Measurements from ENCODE around the gene AKAP11.

AKAP11 gene

GRCh38 chr13:42284068-42284467 lies 12.1 kb downstream of the AKAP11 start:
- TF ChIP-seq FOXP2 (optimal IDR thresholded peaks at IDR 0.05; ENCODE audit: borderline replicate concordance, extremely low read depth, extremely low read length, insufficient read depth) (no peak), POLR2AphosphoS5 (IDR thresholded peaks at IDR 0.05; ENCODE audit: low read depth, low read length) (no peak), TAF1 (IDR thresholded peaks at IDR 0.05; ENCODE audit: borderline replicate concordance, insufficient read depth, low read length) (no peak), SIN3A (IDR thresholded peaks at IDR 0.05; ENCODE audit: borderline replicate concordance, insufficient read depth, low read length) (no peak), REST (IDR thresholded peaks at IDR 0.05; ENCODE audit: insufficient read depth in 1 of 2, low read depth in 2 of 2, low read length in 2 of 2) (no peak)

- TF ChIP-seq FOXP2 (optimal IDR thresholded peaks at IDR 0.05; ENCODE audit: borderline replicate concordance, extremely low read depth, extremely low read length, insufficient read depth) (no peak), REST (IDR thresholded peaks at IDR 0.05; ENCODE audit: insufficient read depth in 1 of 2, low read depth in 2 of 2, low read length in 2 of 2) (no peak), TAF1 (IDR thresholded peaks at IDR 0.05; ENCODE audit: borderline replicate concordance, insufficient read depth, low read length) (no peak), SIN3A (IDR thresholded peaks at IDR 0.05; ENCODE audit: borderline replicate concordance, insufficient read depth, low read length) (no peak), POLR2AphosphoS5 (IDR thresholded peaks at IDR 0.05; ENCODE audit: low read depth, low read length) (no peak)
Observed at GRCh38 chr13:42298392-42298791, 26.4 kb downstream of the AKAP11 start.

DNA sequence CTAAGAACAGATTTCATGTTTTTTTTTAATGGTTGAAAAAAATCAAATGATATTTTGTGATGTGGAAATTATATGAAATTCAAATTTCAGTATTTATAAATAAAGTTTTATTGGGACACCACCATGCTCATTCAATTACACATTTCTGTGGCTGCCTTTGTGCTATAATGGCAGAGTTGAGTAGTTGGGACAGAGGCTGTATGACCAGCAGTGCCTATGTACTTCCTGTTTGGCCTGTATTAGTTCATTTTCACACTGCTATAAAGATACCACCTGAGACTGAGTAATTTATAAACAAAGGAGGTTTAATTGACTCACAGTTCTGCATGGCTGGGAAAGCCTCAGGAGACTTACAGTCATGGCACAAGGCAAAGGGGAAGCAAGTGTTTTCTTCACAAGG lies 33.6 kb downstream of the AKAP11 start:
- TF ChIP-seq FOXP2 (optimal IDR thresholded peaks at IDR 0.05; ENCODE audit: borderline replicate concordance, extremely low read depth, extremely low read length, insufficient read depth) (no peak), REST (IDR thresholded peaks at IDR 0.05; ENCODE audit: insufficient read depth in 1 of 2, low read depth in 2 of 2, low read length in 2 of 2) (no peak), SIN3A (IDR thresholded peaks at IDR 0.05; ENCODE audit: borderline replicate concordance, insufficient read depth, low read length) (no peak), TAF1 (IDR thresholded peaks at IDR 0.05; ENCODE audit: borderline replicate concordance, insufficient read depth, low read length) (no peak)

DNA sequence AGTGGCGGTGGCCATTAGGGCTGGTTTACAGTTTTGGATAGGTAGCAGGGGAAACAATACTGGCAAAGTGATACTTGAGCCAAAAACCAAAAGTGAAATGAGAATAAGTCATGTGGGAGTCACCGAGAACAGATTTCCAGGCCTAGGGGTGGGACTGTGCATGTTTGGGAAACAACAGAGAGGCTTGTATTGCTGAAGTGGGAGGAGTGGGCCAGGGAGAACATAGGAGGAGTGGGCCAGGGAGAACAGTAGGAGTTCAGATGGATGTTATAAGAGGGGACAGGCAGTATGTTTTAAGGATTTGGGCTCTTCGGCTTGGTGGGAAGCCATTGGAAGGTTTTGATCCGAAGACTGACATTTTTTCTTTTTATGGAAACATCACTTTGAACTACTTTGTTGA lies 35.5 kb downstream of the AKAP11 start:
- TF ChIP-seq REST (IDR thresholded peaks at IDR 0.05; ENCODE audit: insufficient read depth in 1 of 2, low read depth in 2 of 2, low read length in 2 of 2) (no peak), FOXP2 (optimal IDR thresholded peaks at IDR 0.05; ENCODE audit: borderline replicate concordance, extremely low read depth, extremely low read length, insufficient read depth) (no peak), POLR2AphosphoS5 (IDR thresholded peaks at IDR 0.05; ENCODE audit: low read depth, low read length) (no peak), TAF1 (IDR thresholded peaks at IDR 0.05; ENCODE audit: borderline replicate concordance, insufficient read depth, low read length) (no peak), SIN3A (IDR thresholded peaks at IDR 0.05; ENCODE audit: borderline replicate concordance, insufficient read depth, low read length) (no peak)

DNA sequence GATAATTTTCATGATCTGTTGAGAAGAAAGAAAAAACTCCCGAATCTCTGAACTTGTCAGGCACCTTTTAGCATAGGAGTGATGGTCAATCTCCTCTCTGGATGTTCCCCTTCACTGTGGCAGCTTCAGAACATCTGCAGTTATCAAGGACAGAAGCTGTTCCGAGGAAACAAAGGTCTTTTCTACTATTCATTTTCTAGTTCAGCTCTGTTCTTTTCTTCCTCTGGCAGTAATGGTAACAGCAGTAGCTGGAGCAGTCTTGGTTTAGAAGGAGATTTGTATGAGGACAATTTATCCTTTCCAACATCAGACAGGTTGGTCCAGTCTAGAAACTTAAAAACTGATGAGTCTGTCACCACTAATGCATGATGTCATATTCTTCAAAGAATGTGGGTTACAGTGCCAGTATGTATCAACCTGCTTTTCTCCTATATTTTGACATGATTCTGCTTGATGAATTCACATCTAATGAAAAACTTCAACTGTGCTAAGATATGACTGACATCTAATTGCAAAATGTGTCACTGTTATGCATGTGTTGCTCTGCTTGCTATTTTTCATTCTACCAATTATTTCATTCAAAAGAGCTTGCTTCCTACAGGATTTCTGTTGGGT lies 41.0 kb downstream of the AKAP11 start:
- no peak for TF ChIP-seq POLR2AphosphoS5 (IDR thresholded peaks at IDR 0.05; ENCODE audit: low read depth, low read length)
